HG02981 (cell line): Measurements from ENCODE around the gene HTR2B.
A peak's percentile ranks its signal among the peaks of the same experiment; 100 is the strongest.
"Not testable (repeated sequence)": the region's sequence is repeated elsewhere in the genome, so short reads cannot be mapped to it uniquely, and the experiment has no call there.

Experiments used
- ATAC-seq: cut with Tn5 transposase; IDR thresholded peaks from one replicate; pipeline ENCODE4 v1.9.1; 2021; ENCODE audit warnings: mild to moderate bottlenecking, moderate library complexity; ENCODE audit not compliant: unreplicated experiment

HTR2B gene

GRCh38 chr2:231134910-231135655, 10.2 kb upstream of the HTR2B start:
- ATAC-seq = no peak

DNA sequence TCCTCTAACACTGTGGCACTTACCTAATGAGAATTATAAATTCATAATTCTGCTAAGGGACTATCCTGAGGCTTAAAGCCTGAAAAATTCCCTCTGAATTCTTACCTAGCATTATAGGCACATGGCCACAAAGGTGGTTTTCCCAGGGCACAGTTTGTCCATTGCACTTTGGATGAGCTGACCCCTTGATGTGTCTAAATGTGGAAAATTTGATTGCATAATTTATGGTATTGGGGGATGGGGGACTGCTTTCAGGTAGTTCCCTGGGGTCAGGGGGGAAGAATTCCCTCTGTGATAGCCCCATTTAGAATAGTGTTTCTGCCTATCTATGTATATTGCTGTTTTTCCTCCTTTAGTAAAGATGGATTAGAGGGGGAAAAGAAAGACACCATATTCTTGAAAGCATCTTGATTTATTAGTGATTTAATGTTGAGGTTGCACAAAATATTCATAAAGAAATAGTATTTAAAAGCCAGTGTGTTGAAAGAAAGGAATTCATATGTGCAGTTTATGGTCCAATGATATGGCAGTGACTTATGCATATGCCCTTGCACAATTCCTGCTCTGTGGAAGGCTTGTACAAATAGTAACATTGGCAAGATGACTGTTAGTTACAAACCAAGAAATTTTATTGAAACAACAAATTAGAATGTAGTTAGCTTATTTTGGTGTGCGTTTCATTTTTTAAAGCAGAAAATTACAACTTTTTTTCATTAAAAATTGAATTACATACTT, 8.7 kb upstream of the HTR2B start:
- ATAC-seq = no peak

DNA sequence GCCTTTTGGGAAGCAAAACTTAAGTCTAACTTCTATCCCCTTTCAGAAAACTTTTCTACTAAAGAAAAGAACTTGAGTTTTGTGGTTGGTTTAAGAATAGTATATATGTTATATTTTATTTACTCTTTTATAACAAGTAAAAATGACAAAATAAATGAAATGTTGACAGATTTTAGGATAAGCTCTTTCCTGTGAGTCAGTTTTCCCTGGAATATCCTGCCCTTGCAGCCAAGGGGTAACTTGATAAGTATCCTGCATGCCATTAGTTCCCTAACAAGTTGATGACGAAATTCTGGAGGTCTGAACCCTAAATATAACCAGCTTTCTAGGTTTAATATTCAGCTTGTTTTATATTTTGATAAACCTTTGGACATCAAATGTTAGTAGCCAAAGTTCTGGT, 7.3 kb upstream of the HTR2B start:
- no peak for ATAC-seq

DNA sequence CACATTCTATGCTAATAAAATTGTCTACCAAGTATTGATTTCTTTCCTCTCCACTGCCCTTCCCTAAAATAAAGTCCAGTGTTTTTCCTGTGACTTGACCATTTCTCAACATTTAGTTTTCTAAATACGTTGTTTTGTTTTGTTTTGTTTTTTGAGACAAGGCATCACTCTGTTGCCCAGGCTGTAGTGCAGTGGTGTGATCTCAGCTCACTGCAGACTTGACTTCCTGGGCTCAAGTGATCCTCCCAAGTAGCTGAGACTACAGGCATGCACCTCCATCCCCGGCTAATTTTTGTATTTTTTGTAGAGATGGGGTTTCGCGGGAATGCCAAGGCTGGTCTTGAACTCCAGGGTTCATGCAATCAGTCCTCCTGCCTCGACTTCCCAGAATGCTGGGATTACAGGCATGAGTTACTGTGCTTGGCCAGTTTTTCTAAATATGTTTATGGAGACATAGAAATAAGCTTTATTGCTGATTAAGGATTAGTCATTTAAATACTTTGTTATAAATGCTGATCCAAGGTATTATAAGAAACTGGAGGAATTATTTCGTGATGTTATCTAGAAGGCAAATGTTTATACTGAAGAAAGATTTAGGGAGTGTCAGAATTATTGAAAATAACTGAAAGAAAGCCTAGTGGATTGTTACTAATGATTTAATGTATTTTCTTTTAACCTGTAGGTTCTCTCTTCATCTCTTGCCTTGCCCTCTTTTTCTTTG, 5.7 kb upstream of the HTR2B start:
- ATAC-seq = no peak

DNA sequence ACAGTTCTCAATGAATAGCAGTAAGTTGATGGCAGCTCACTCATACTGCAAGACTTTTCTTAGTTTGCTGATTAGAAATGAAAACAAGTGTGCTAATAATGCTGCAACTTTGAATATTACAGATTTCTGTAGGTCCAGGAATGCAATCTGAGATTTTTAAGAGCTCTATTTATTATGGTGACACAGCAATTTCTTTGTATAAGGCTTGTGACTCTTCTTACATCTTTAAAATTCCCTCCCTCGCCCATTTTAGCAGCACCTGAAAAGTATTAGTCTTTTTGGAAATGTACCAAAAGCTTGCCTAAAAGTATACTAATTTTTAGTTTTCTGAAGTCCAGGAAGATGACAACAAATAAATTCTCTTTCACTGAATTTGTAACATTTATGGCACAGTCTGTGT, 4.4 kb upstream of the HTR2B start:
- ATAC-seq = no peak

- ATAC-seq = no peak
These were observed 3.7 kb upstream of the HTR2B start for GRCh38 chr2:231128541-231128940.

DNA sequence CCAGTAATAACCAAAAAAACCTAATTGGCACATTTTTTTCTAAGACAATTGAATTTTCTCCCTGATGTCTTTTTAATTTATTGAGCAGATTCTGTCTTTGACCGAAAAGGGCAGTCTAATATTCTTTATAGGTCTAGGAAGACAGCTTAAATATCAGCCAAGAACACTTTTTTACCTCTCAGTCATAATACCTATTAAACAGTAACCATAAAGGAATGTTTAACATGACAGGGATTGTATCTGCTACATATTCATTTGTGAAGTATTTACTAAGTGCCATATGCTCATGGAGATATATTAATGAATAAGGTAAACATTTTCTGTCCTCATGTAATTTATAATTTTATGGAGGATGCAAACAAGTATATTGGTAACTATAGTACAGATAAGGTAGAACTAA, 3.1 kb upstream of the HTR2B start:
- no peak for ATAC-seq

- no peak for ATAC-seq
These were observed 2.6 kb upstream of the HTR2B start for GRCh38 chr2:231127480-231127879.

DNA sequence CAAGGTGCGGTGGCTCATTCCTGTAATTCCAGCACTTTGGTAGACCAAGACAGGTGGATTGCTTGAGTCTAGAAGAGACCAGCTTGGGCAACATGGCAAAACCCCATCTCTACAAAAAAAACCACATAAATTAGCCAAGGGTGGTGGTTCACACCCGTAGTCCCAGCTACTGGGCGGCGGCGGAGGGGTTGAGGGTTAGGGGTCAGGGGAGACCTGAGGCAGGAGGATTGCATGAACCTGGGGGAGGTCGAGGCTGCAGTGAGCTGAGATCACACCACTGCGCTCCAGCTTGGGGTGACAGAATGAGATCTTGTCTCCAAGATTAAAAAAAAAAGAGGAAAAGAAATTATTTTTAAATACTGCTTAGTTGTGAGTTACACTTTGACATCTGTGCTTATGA, 1.3 kb upstream of the HTR2B start:
- ATAC-seq = no peak

GRCh38 chr2:231123362-231123898, 1.4 kb downstream of the HTR2B start:
- no peak for ATAC-seq

- no peak for ATAC-seq
These were observed 6.3 kb downstream of the HTR2B start for GRCh38 chr2:231118614-231118942.

DNA sequence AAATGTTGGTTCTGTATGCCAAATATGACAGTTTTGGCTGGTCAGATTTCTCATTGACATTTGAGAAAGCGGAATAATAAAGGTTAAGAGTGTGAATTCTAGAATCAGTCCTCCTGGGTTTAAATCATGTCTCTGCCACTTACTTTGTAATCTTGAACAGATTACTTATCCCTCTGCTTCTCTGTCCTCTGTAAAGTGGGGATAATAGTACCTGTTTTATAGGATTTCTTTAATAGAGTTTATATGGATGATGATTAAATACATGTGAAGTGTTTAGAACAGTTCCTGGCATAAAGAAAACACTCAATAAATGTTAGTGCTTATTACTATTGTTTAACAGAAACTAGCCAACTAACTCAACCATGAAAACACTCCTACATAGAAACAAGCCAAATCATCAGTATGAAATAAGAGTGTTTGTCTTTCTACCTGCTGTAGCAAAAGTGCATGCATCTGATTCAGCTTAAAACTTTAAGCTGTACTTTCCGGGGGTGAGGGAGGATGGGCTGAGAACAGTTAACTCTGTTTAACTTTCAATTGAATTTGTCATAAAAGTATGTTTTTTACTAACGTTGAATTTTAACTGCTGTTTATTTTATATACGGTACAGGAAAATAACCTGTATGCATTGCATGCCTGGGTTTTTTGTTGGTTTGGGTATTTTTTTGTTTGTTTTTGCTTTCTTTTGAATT, 6.8 kb downstream of the HTR2B start:
- ATAC-seq = no peak

DNA sequence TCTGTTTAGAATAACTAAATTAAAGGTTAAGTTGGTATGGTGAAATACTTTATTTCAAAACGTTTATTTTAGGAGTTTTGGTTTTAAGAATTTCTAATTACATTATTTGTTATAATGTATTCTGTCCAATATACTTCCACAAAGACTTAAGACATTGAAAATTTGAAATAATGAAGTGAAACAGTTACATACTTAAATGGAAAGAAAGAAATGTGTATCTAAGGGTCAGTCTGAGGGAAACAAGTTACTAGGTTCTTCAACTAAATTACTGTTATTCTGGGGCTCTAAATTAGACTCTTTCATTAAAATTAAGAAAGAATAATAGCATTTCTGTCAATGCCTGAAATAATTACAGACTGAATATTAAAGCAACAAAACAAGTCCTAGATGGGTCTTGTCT, 7.7 kb downstream of the HTR2B start:
- no peak for ATAC-seq

DNA sequence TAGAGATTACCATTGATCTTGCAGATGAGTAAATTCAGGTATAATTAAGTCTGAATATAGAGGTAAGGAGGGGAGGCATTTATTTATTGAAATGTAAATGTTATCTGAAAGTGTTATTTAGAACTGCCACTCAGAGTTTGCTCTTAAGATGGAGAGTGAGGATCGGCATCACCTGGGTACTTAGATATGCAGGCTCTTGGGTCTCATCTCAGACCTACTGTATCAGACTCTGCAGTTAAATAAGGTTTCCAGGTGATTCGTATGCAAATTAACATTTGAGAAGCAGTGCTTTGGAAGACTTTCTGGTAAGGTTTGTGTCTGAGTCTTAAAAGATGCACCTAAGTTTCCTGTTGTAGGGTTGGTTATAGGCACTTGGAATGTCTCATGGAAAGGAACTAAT, 9.2 kb downstream of the HTR2B start:
- no peak for ATAC-seq

- ATAC-seq = no peak
These were observed 11.4 kb downstream of the HTR2B start for GRCh38 chr2:231113489-231113888.

DNA sequence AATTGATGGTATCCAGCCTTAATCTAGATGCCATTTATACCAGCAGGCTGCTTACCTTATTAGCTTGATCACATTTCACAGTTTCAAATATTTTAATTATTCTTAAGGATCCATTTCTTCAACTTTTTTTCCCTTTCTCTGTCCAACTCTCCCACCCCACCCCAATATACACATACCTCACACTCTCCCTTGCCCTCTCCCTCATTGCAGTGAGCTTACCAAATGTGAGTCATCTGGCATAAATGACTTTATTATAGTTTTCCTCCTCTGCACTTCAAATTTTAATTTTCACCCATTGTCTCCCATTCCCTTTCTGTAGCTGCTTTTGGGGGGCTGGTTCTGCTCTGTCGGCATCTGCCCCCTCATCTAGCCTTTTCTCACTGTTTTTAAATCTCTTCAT, 12.9 kb downstream of the HTR2B start:
- ATAC-seq = no peak

GRCh38 chr2:231110551-231110950, 14.3 kb downstream of the HTR2B start:
- no peak for ATAC-seq

DNA sequence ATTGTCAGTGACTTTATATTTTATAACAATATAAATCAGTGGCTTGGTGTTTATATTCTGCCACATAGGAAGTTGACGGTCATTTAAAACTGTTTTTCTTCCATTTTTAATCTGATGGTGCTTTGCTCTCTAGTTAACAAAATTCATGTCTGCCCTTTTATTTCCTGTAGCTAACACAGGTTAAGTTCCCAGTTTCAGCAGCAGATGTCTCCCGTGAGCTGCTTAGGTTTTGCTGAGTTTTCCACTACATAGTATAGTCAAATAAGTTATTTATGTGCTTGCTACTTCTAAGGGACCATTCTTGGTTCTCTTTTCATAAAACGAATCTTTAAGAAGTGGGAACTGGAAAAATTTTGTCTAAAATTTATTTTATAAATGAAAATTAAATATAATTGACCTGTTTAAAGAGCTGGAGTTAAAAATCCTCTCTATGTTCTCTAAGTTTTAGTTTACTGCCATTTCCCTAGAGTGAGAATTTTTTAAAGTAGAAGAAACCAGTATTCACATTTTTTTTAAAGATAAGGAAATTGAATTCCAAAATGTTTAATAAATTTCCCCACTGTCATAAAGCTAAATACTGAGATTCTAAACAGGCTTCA, 20.6 kb downstream of the HTR2B start:
- ATAC-seq = peak; percentile 71

DNA sequence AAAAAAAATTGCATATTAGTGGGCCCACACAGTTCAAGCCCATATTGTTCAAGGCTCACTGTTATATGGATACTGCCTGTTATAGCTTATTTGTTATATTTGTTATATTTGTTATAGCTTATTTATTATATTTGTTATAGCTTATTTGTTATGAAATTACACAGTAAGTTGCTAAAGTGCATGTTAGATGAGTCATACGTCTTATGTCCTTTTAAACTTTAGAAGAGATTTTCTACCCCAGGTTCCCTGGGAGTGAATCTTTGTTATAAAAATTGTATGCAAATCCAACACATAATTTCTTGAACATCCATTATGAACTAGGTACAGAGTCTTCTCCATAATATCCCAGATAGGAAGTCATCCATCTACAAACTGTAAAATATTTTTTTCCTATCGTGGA, 22.1 kb downstream of the HTR2B start:
- ATAC-seq = no peak

DNA sequence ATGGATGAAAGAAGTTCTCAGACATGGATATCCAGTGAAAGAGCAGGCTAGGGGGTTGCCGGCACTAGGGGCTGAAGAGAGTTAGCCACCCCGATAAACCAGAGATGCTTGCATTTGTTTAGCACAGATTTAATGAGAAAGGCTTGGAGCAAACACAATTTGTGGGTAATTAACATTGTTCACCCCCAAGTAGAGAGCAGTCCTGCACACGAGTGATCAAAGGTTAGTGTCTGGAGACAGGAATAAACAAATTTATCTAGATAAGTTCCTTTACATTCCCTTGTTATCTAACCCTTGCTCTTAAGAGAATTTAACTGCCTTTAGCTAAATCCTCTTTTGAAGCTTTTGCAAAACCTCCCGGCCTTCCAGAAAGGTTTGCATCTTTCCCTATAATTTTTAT, 23.9 kb downstream of the HTR2B start:
- no peak for ATAC-seq

DNA sequence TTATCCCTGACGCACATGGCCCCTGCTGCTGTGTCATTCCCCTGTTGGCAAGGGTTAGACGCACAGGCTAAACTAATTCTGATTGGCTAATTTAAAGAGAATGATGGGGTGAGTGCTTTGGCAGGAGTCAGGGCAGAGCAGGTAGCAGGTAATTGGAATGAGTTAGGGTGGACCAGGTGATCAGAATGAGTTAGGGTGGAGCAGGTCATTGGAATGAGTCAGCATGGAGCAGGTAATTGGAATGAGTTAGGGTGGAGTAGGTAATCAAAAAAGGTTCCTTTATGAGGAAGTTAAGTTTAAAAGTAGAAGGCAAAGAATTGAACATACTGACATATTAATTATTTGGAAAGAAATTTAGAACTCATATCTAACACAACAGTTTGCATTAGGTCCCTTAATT, 24.5 kb downstream of the HTR2B start:
- not testable (repeated sequence) for ATAC-seq
